Sigmoid colon (tissue), 4 donors: ENCODE measurements around the gene GRIA1.

Experiments
- CTCF ChIP-seq, 4 experiments: fragments of 450-650 bp in 3 of 4; fragments of 200-600 bp in 1 of 4; IDR thresholded peaks; one replicate each; pipeline ENCODE4 v1.5.1; 2016 to 2019; ENCODE audit warnings: antibody characterized with exemption in 4 of 4, mild to moderate bottlenecking in 3 of 4, moderate library complexity in 2 of 4
- EP300 ChIP-seq, 4 donors: sonication (generic); formaldehyde crosslinking; IDR thresholded peaks; one replicate each; pipeline ENCODE4 v1.6.1; 2017; ENCODE audit warnings: antibody characterized with exemption in 4 of 4

- TF ChIP-seq CTCF (IDR thresholded peaks at IDR 0.05) (no peak), EP300 (IDR thresholded peaks at IDR 0.05) (no peak)
These were observed 228.9 kb downstream of the GRIA1 start for GRCh38 chr5:153719324-153719723.
